ENCODE data around the gene ZDHHC15. TPM values are rescaled to one million over a fixed set of nuclear protein-coding genes. Genes with fewer than 3 reads are reported as not detected.
"Not testable (repeated sequence)": the region's sequence is repeated elsewhere in the genome, so short reads cannot be mapped to it uniquely, and the experiment has no call there.

ZDHHC15 gene
- total RNA-seq: not detected

- CTCF ChIA-PET: no interaction called here
- H3K9me3 Mint-ChIP-seq (ENCODE audit: low read depth): no peaks in the 10 kb centered on the region
- peaks cover 3% of the 10 kb centered on the region for H3K4me1 Mint-ChIP-seq
- peak within 1 kb of the TSS; percentile 60 for H3K4me3 Mint-ChIP-seq
- H3K36me3 Mint-ChIP-seq: no peaks in the 10 kb centered on the region
- peak; percentile 76 for ATAC-seq
- peaks cover 7% of the 10 kb centered on the region for H3K27me3 Mint-ChIP-seq
- no peak within 1 kb of the TSS for H3K27ac Mint-ChIP-seq
- DNase-seq: peak; percentile 42
Measured at GRCh38 chrX:75522565-75523431, at the start of gene ZDHHC15. Gene ZDHHC15 (minus strand): TSS chrX:75523037. CDS start chrX:75523024, 13 bp downstream.

GRCh38 chrX:75560544-75560943, 37.7 kb upstream of the ZDHHC15 start:
- not testable (repeated sequence) for ATAC-seq

GRCh38 chrX:75547783-75548182, 24.9 kb upstream of the ZDHHC15 start:
- Mint-ChIP-seq H3K27ac (no peak overlapping the region), H3K36me3 (no peaks in the 10 kb centered on the region), H3K4me3 (no peak overlapping the region), H3K4me1 (no peaks in the 10 kb centered on the region), H3K9me3 (ENCODE audit: low read depth) (no peaks in the 10 kb centered on the region), H3K27me3 (no peaks in the 10 kb centered on the region)
- CTCF ChIA-PET: no interaction called here
- ATAC-seq: no peak
- no peak for DNase-seq

More at GRCh38 chrX:75560544-75560943, 37.7 kb upstream of the ZDHHC15 start:
- DNase-seq; H3K9me3 Mint-ChIP-seq (ENCODE audit: low read depth); H3K4me3 Mint-ChIP-seq; H3K36me3 Mint-ChIP-seq; H3K27me3 Mint-ChIP-seq; H3K4me1 Mint-ChIP-seq; H3K27ac Mint-ChIP-seq; CTCF ChIA-PET: not testable (repeated sequence)

GRCh38 chrX:75546724-75547511, 24.1 kb upstream of the ZDHHC15 start:
- Mint-ChIP-seq H3K9me3 (ENCODE audit: low read depth) (no peaks in the 10 kb centered on the region), H3K4me1 (no peaks in the 10 kb centered on the region), H3K27me3 (no peaks in the 10 kb centered on the region), H3K4me3 (no peak overlapping the region), H3K36me3 (no peaks in the 10 kb centered on the region), H3K27ac (no peak overlapping the region)
- ATAC-seq: no peak
- DNase-seq: no peak
- CTCF ChIA-PET: no interaction called here

GRCh38 chrX:75544786-75545185, 21.9 kb upstream of the ZDHHC15 start:
- no peaks in the 10 kb centered on the region for H3K36me3 Mint-ChIP-seq
- H3K27me3 Mint-ChIP-seq: no peaks in the 10 kb centered on the region
- no peaks in the 10 kb centered on the region for H3K9me3 Mint-ChIP-seq (ENCODE audit: low read depth)
- DNase-seq (no peak), ATAC-seq (no peak)
- no peak overlapping the region for H3K27ac Mint-ChIP-seq
- CTCF ChIA-PET: no interaction called here
- no peak overlapping the region for H3K4me3 Mint-ChIP-seq
- H3K4me1 Mint-ChIP-seq: no peaks in the 10 kb centered on the region

GRCh38 chrX:75483933-75484332, 38.9 kb downstream of the ZDHHC15 start:
- no peaks in the 10 kb centered on the region for H3K36me3 Mint-ChIP-seq
- DNase-seq (no peak), ATAC-seq (no peak)
- H3K4me3 Mint-ChIP-seq: no peak overlapping the region
- H3K4me1 Mint-ChIP-seq: no peaks in the 10 kb centered on the region
- no peaks in the 10 kb centered on the region for H3K9me3 Mint-ChIP-seq (ENCODE audit: low read depth)
- no peak overlapping the region for H3K27ac Mint-ChIP-seq
- no peaks in the 10 kb centered on the region for H3K27me3 Mint-ChIP-seq
- CTCF ChIA-PET: no interaction called here

GRCh38 chrX:75461780-75462179, 61.1 kb downstream of the ZDHHC15 start:
- H3K4me1 Mint-ChIP-seq; H3K9me3 Mint-ChIP-seq (ENCODE audit: low read depth); H3K27ac Mint-ChIP-seq; DNase-seq; CTCF ChIA-PET; ATAC-seq; H3K27me3 Mint-ChIP-seq; H3K4me3 Mint-ChIP-seq; H3K36me3 Mint-ChIP-seq: not testable (repeated sequence)

- no peaks in the 10 kb centered on the region for H3K4me1 Mint-ChIP-seq
- ATAC-seq (no peak), DNase-seq (no peak)
- H3K27me3 Mint-ChIP-seq: no peaks in the 10 kb centered on the region
- CTCF ChIA-PET: interaction anchor here (0.6 kb wide), 1 partner anchor 1765 kb away, joined by 3 read pairs; no protein-coding TSS in a partner anchor
- no peak overlapping the region for H3K27ac Mint-ChIP-seq
- no peaks in the 10 kb centered on the region for H3K9me3 Mint-ChIP-seq (ENCODE audit: low read depth)
- no peak overlapping the region for H3K4me3 Mint-ChIP-seq
- no peaks in the 10 kb centered on the region for H3K36me3 Mint-ChIP-seq
Measured at GRCh38 chrX:75421688-75422230, 101.1 kb downstream of the ZDHHC15 start.

GRCh38 chrX:75407153-75407552, 115.7 kb downstream of the ZDHHC15 start:
- H3K9me3 Mint-ChIP-seq (ENCODE audit: low read depth); H3K36me3 Mint-ChIP-seq; H3K4me1 Mint-ChIP-seq; ATAC-seq; H3K27ac Mint-ChIP-seq; H3K27me3 Mint-ChIP-seq; DNase-seq; H3K4me3 Mint-ChIP-seq; CTCF ChIA-PET: not testable (repeated sequence)

- peaks cover 6% of the 10 kb centered on the region for H3K9me3 Mint-ChIP-seq (ENCODE audit: low read depth)
- CTCF ChIA-PET: no interaction called here
- no peaks in the 10 kb centered on the region for H3K4me1 Mint-ChIP-seq
- H3K36me3 Mint-ChIP-seq: peaks cover 2% of the 10 kb centered on the region
- no peaks in the 10 kb centered on the region for H3K27me3 Mint-ChIP-seq
- ATAC-seq (no peak), DNase-seq (no peak)
- H3K4me3 Mint-ChIP-seq: no peak overlapping the region
- H3K27ac Mint-ChIP-seq: no peak overlapping the region
Measured at GRCh38 chrX:75390470-75390869, 132.4 kb downstream of the ZDHHC15 start.

GRCh38 chrX:75369721-75370120, 153.1 kb downstream of the ZDHHC15 start:
- CTCF ChIA-PET: no interaction called here
- H3K4me3 Mint-ChIP-seq: no peak overlapping the region
- DNase-seq: no peak
- H3K36me3 Mint-ChIP-seq: no peaks in the 10 kb centered on the region
- no peak for ATAC-seq
- no peaks in the 10 kb centered on the region for H3K27me3 Mint-ChIP-seq
- no peaks in the 10 kb centered on the region for H3K4me1 Mint-ChIP-seq
- H3K9me3 Mint-ChIP-seq (ENCODE audit: low read depth): no peaks in the 10 kb centered on the region
- no peak overlapping the region for H3K27ac Mint-ChIP-seq

- ATAC-seq (no peak), DNase-seq (no peak)
- CTCF ChIA-PET: no interaction called here
- no peaks in the 10 kb centered on the region for H3K36me3 Mint-ChIP-seq
- H3K4me1 Mint-ChIP-seq: no peaks in the 10 kb centered on the region
- no peaks in the 10 kb centered on the region for H3K9me3 Mint-ChIP-seq (ENCODE audit: low read depth)
- H3K4me3 Mint-ChIP-seq: no peak overlapping the region
- no peak overlapping the region for H3K27ac Mint-ChIP-seq
- no peaks in the 10 kb centered on the region for H3K27me3 Mint-ChIP-seq
Measured at GRCh38 chrX:75366861-75367260, 156.0 kb downstream of the ZDHHC15 start.

- no peaks in the 10 kb centered on the region for H3K36me3 Mint-ChIP-seq
Measured at GRCh38 chrX:75365243-75365975, 157.4 kb downstream of the ZDHHC15 start.

More at GRCh38 chrX:75365243-75365975, 157.4 kb downstream of the ZDHHC15 start:
- H3K9me3 Mint-ChIP-seq (ENCODE audit: low read depth): peaks cover 2% of the 10 kb centered on the region
- no peaks in the 10 kb centered on the region for H3K4me1 Mint-ChIP-seq
- no peak overlapping the region for H3K4me3 Mint-ChIP-seq
- ATAC-seq (no peak), DNase-seq (no peak)
- H3K27me3 Mint-ChIP-seq: no peaks in the 10 kb centered on the region
- no peak overlapping the region for H3K27ac Mint-ChIP-seq
- CTCF ChIA-PET: no interaction called here

Data from activated CD8-positive, alpha-beta memory T cell treated with anti-CD3 and anti-CD28 coated beads, Interleukin-2, amount 10 ng/mL, durations not matched to agents 7 days and 5 days (primary cell).